Retinal pigment epithelial cell (primary cell): ENCODE data around the gene NEGR1.

ENCODE experiments used
- DNase-seq: peaks from one replicate; pipeline ENCODE4 v3.0.0-alpha.2; 2010; ENCODE audit warnings: low read depth
- H3K4me3 ChIP-seq: 2 replicates; pipeline ENCODE4 v1.5.1; 2011; ENCODE audit warnings: mild to moderate bottlenecking, low read length, control low read depth, moderate library complexity
- TF ChIP-seq, protein P1 (sequence below): conservative IDR thresholded peaks from 2 replicates; pipeline ENCODE4 v1.5.1; 2011; ENCODE audit warnings: low read depth, low read length, control low read depth, inconsistent platforms

The NEGR1 gene

DNA sequence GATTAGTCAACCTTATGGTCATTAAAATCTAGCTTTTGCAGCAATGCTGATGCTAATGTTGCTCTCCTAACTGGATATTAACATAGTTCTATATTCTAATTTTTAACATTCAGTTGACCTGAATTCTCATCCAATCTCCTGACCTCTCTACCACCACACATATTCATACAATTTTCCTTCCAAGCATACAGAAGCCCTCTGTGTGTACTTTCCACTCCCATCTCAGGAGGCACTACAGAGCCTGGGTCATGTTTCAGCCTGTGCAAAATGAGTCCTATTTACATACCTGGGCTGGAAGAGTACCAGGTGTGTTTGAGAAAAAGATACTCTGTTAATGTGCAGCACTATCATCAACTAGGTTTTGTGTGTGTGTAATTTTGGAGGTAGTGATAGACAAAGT lies 486.3 kb downstream of the NEGR1 start:
- TF ChIP-seq, protein P1, sequence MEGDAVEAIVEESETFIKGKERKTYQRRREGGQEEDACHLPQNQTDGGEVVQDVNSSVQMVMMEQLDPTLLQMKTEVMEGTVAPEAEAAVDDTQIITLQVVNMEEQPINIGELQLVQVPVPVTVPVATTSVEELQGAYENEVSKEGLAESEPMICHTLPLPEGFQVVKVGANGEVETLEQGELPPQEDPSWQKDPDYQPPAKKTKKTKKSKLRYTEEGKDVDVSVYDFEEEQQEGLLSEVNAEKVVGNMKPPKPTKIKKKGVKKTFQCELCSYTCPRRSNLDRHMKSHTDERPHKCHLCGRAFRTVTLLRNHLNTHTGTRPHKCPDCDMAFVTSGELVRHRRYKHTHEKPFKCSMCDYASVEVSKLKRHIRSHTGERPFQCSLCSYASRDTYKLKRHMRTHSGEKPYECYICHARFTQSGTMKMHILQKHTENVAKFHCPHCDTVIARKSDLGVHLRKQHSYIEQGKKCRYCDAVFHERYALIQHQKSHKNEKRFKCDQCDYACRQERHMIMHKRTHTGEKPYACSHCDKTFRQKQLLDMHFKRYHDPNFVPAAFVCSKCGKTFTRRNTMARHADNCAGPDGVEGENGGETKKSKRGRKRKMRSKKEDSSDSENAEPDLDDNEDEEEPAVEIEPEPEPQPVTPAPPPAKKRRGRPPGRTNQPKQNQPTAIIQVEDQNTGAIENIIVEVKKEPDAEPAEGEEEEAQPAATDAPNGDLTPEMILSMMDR = peak; percentile 6
- no peak for DNase-seq
- no peak overlapping the region for H3K4me3 ChIP-seq

DNA sequence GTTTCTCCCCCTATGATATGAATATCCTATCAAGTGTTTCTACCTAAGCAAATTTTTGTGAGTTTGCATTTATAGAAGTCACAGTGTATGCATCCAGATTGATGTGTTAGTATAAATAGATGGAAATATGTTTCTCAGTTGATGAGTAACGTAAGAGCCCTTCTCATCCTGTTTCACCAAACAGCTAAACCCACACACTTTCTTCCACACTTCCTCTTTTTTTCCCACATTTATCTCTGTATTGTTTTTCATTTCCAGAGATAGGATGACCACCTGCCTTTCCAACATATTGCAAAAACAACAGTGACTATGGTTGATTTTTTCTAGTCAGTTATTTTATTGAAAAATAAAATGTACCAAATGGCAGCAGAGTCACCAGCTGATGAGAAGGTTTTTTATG lies 490.1 kb downstream of the NEGR1 start:
- H3K4me3 ChIP-seq = no peak overlapping the region
- TF ChIP-seq, protein P1 = no peak
- DNase-seq = no peak

DNA sequence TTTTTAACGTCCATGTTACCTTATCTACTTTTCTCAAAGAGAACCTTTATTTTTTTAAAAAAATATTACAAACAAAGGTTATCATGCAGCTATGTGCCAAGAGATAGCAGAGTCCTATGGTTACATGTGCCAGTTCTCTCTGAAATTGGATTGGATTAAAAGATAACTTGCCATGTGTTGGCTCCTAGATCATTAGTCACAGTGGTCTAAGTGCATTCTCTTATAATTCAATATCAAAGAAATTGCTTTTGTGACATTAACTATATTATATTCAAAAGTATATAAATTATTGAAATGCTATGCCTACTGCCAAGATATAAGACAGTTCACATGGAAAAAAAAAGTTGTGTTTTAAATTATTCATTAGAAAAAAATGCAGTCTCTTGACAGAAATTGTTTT lies 494.2 kb downstream of the NEGR1 start:
- H3K4me3 ChIP-seq = no peak overlapping the region
- TF ChIP-seq, protein P1 = no peak
- no peak for DNase-seq

DNA sequence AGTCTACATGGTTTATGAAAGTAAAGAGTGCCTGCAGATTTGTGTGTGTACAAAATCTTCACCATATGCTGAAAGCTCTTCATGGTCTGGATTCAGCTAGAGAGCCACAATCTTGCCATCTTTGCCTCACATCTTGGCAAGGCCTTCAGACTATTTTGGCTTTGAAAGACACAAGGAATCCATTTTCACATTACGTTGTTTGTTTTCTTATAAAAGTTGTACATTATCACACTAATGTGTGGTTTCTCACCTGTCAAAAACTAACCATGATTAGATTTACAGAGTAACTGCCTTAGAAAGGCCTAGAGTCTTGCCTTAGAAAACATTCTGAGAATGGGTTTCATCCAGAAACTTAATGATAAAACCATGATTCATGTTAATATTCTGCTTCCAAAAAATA lies 494.6 kb downstream of the NEGR1 start:
- TF ChIP-seq, protein P1 = no peak
- no peak overlapping the region for H3K4me3 ChIP-seq
- no peak for DNase-seq

DNA sequence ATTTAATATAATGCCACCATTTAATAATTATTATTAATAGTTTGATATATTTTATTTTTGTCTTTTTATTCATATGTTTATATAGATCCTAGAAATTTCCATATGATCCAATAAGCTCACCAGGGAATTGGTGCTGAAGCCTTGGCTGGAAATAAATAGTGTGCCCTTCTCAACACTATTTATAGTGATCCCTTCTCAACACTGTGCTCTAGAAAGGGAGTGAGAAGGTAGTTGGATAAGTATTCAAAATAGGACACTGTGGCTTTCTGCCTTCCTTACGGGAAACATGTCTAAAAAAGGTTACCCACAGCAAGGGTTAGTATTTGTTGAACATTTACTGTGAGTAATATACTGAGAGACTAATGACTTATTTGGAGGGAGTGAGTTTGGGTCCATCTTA lies 496.1 kb downstream of the NEGR1 start:
- DNase-seq = no peak
- no peak overlapping the region for H3K4me3 ChIP-seq
- TF ChIP-seq, protein P1 = no peak

DNA sequence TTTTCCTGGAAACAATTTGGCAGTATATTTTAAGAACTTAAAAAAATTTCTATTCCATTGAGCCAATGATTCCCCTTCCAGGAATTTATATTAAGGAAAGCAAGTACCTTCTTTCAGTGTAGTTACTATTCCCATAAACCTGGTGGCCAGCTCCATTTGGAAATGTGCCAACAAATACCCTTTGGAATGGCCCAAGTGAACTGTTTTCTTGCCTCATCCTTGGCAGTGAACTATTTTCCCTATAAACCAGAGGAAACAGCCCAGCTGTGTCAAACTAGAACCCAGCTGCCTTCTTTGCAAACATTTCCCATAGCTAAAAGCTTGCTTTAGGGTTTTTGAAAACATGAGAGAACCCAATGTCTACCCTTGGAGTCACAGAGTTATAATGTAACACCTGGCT lies 496.9 kb downstream of the NEGR1 start:
- no peak for DNase-seq
- TF ChIP-seq, protein P1 = no peak
- H3K4me3 ChIP-seq = no peak overlapping the region

DNA sequence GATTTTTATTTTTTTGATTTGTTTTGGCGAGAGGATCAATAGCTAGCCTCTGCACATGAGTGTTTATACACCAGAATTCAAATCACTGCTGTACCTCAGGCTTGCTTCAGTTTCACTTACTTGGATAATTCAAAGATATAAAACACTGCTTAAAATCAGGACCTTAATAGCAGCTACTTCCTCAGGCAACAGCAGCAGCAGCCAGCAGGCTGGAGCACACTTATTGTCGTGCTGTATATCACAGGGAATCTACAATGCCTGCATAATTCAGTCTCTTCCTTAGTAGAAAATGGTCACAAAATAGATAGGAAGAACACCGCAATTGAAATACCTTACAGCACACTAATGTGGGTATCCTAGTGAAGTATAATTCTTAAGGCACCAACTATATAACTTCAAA lies 497.3 kb downstream of the NEGR1 start:
- no peak overlapping the region for H3K4me3 ChIP-seq
- TF ChIP-seq, protein P1 = no peak
- no peak for DNase-seq
